ENCODE results near the gene PCDHA3.

- no peak for TF ChIP-seq MEF2D (CRISPR knock-in tag; IDR thresholded peaks at IDR 0.05)
- TF ChIP-seq ZHX2 (IDR thresholded peaks at IDR 0.05; ENCODE audit: low read depth) = no peak
- TF ChIP-seq ZHX2 (CRISPR knock-in tag; IDR thresholded peaks at IDR 0.05; ENCODE audit: borderline replicate concordance) = no peak
- no peak for TF ChIP-seq ZNF550 (CRISPR knock-in tag; IDR thresholded peaks at IDR 0.05; ENCODE audit: borderline replicate concordance)
- no peak for TF ChIP-seq ZBTB7A (CRISPR knock-in tag; IDR thresholded peaks at IDR 0.05)
- no peak for TF ChIP-seq TCF7 (IDR thresholded peaks at IDR 0.05; ENCODE audit: low read depth)
These were observed 33.1 kb downstream of the PCDHA3 start, which contains the start of gene PCDHA7 for GRCh38 chr5:140833993-140834392.
